ENCODE data around the gene CLUH. TPM values are rescaled to one million over a fixed set of nuclear protein-coding genes. Genes with fewer than 3 reads are reported as not detected.

Gene CLUH
- total RNA-seq, 2 donors from 2014 or later = 55.5 to 61.8 TPM

DNA sequence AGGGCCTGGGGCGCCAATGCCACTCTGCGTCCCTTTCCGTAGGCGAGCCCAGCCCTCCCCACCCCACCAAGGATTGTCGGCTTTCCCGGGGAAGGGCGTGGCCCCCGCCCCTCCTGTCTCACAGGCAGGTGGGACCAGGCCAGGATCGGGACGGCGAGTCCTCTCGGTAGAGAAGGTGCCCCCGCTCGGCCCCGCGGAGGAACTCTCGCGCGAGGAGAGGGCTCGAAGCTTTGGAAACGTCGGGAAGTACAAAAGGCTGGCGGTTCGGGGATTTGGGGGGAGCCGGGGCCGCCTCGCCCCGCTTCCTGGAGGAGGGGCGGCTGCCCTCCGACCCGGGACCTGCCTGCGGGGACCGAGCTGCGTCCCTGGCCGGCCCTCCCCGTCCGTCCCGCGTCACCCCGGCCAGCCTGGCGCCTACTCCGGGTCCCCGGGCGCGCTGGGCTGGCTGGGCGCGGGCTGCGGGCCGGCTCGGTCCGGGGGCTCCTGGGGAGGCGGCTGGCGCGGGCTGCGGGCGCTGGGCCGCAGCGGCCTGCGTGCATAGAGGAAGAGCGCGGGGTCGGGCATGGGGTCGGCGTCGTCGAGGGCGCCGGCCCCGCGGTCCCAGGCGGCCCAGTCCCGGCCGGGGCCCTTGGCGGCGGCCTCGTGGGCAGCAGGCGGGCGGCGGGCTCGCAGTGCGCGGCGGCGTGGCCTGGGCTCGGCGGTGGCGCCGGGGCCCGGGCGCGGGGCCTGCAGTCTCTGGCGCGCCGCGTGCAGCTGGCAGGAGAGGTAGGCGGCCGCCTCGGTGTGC, 12.6 kb upstream of the CLUH start:
- Histone ChIP-seq H3K36me3 (ENCODE audit: control insufficient read depth, insufficient read depth, low read length) (no peaks in the 10 kb centered on the region), H3K27ac (ENCODE audit: low read depth, low read length) (no peak overlapping the region), H3K9me3 (ENCODE audit: control insufficient read depth, low read length) (no peaks in the 10 kb centered on the region), H3K4me1 (ENCODE audit: control insufficient read depth, insufficient read depth, low read length) (peaks cover 10% of the 10 kb centered on the region), H3K9ac (ENCODE audit: extremely low read depth, low read length, poor library complexity, severe bottlenecking) (peak overlapping the region; percentile 15), H3K4me3 (ENCODE audit: low read length) (no peak overlapping the region), H3K27me3 (ENCODE audit: control insufficient read depth, insufficient read depth, low read length, poor library complexity, severe bottlenecking) (peaks cover 10% of the 10 kb centered on the region)
- Mint-ChIP-seq H3K4me1 (peaks cover 17% of the 10 kb centered on the region), H3K36me3 (ENCODE audit: low read depth) (peaks cover 6% of the 10 kb centered on the region), H3K4me3 (peak overlapping the region; percentile 57), H3K27ac (no peak overlapping the region), H3K27me3 (ENCODE audit: insufficient read depth) (peaks cover 5% of the 10 kb centered on the region), H3K9me3 (no peaks in the 10 kb centered on the region)
- DNase-seq = peak; percentile 97
- TF ChIP-seq, protein P1, sequence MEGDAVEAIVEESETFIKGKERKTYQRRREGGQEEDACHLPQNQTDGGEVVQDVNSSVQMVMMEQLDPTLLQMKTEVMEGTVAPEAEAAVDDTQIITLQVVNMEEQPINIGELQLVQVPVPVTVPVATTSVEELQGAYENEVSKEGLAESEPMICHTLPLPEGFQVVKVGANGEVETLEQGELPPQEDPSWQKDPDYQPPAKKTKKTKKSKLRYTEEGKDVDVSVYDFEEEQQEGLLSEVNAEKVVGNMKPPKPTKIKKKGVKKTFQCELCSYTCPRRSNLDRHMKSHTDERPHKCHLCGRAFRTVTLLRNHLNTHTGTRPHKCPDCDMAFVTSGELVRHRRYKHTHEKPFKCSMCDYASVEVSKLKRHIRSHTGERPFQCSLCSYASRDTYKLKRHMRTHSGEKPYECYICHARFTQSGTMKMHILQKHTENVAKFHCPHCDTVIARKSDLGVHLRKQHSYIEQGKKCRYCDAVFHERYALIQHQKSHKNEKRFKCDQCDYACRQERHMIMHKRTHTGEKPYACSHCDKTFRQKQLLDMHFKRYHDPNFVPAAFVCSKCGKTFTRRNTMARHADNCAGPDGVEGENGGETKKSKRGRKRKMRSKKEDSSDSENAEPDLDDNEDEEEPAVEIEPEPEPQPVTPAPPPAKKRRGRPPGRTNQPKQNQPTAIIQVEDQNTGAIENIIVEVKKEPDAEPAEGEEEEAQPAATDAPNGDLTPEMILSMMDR (conservative IDR thresholded peaks at IDR 0.05) = no peak
- WGBS, 2 experiments (ENCODE audit: insufficient coverage in 1 of 2, insufficient read length in 1 of 2) = 4 to 10% methylated on average over 32 to 98 of the region's 98 CpGs

DNA sequence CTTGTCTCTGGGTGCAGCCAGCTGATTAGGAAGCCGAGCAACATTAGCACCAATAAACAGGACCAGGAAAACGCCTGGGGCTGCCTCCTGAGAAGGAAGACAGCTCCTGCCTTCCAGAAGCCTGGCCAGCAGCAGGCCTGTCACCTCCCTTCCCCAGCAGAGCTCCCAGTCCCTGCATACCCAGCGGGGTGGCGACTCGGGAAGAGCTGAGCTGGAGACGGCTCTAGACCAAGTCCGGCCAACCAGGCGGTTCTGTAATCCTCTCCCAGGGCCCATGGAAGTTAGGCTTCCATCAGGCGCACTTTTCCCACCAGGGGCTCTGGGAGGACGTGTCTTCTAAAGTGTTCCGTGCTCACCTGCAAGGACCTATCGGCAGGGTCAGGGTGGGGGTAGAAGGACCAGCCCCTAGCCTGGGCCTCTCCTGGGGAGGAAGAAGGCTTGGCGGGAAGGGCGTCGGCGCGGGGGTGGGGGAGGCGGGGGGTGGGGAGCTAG, 12.0 kb upstream of the CLUH start:
- Mint-ChIP-seq H3K27ac (no peak overlapping the region), H3K27me3 (ENCODE audit: insufficient read depth) (peaks cover 5% of the 10 kb centered on the region)

DNA sequence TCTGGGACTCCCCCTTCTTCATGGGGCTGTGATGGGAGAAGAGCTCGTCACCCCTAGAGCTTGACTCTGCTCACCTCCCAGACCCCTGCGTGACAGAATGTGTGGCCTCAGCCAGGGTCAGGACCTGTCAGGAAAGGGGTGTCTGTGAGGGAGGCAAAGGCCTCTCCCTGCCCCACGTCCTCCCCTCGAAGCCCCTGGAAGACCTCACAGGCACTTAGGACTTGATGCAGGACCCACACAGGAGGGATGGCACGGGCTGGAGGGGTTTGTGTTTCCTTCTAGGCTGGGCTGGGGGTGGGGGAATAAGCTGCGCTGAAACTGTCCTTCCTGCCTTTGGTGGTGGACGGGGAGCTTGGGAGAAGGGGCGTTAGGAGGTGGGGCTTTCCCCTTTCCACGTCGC, 11.0 kb upstream of the CLUH start:
- Histone ChIP-seq H3K27ac (ENCODE audit: low read depth, low read length) (no peak overlapping the region), H3K9me3 (ENCODE audit: control insufficient read depth, low read length) (no peaks in the 10 kb centered on the region), H3K4me1 (ENCODE audit: control insufficient read depth, insufficient read depth, low read length) (peaks cover 10% of the 10 kb centered on the region), H3K4me3 (ENCODE audit: low read length) (no peak overlapping the region), H3K9ac (ENCODE audit: extremely low read depth, low read length, poor library complexity, severe bottlenecking) (no peak overlapping the region), H3K36me3 (ENCODE audit: control insufficient read depth, insufficient read depth, low read length) (no peaks in the 10 kb centered on the region), H3K27me3 (ENCODE audit: control insufficient read depth, insufficient read depth, low read length, poor library complexity, severe bottlenecking) (peaks cover 10% of the 10 kb centered on the region)
- DNase-seq = peak; percentile 57
- TF ChIP-seq, protein P1 (conservative IDR thresholded peaks at IDR 0.05) = no peak
- peaks cover 6% of the 10 kb centered on the region for H3K36me3 Mint-ChIP-seq (ENCODE audit: low read depth)
- no peak overlapping the region for H3K27ac Mint-ChIP-seq
- peaks cover 5% of the 10 kb centered on the region for H3K27me3 Mint-ChIP-seq (ENCODE audit: insufficient read depth)
- H3K4me3 Mint-ChIP-seq = no peak overlapping the region
- H3K4me1 Mint-ChIP-seq = peaks cover 20% of the 10 kb centered on the region
- 91 to 100% methylated on average over 2 to 10 of the region's 10 CpGs for WGBS, 2 experiments (ENCODE audit: insufficient coverage in 1 of 2, insufficient read length in 1 of 2)
- no peaks in the 10 kb centered on the region for H3K9me3 Mint-ChIP-seq

More for the DNA sequence above, 12.0 kb upstream of the CLUH start:
- Histone ChIP-seq H3K27me3 (ENCODE audit: control insufficient read depth, insufficient read depth, low read length, poor library complexity, severe bottlenecking) (peaks cover 10% of the 10 kb centered on the region), H3K4me3 (ENCODE audit: low read length) (no peak overlapping the region), H3K9ac (ENCODE audit: extremely low read depth, low read length, poor library complexity, severe bottlenecking) (no peak overlapping the region), H3K36me3 (ENCODE audit: control insufficient read depth, insufficient read depth, low read length) (no peaks in the 10 kb centered on the region), H3K9me3 (ENCODE audit: control insufficient read depth, low read length) (no peaks in the 10 kb centered on the region), H3K4me1 (ENCODE audit: control insufficient read depth, insufficient read depth, low read length) (peaks cover 10% of the 10 kb centered on the region), H3K27ac (ENCODE audit: low read depth, low read length) (no peak overlapping the region)
- TF ChIP-seq, protein P1 (conservative IDR thresholded peaks at IDR 0.05) = no peak
- 27% methylated on average over 7 to 14 of the region's 18 CpGs for WGBS, 2 experiments (ENCODE audit: insufficient coverage in 1 of 2, insufficient read length in 1 of 2)
- H3K36me3 Mint-ChIP-seq (ENCODE audit: low read depth) = peaks cover 6% of the 10 kb centered on the region
- DNase-seq = peak; percentile 97
- peak overlapping the region; percentile 57 for H3K4me3 Mint-ChIP-seq
- no peaks in the 10 kb centered on the region for H3K9me3 Mint-ChIP-seq
- H3K4me1 Mint-ChIP-seq = peaks cover 17% of the 10 kb centered on the region

All from endodermal cell (in vitro differentiated cells).